ENCODE data around the gene DEGS2. TPM values are rescaled to one million over a fixed set of nuclear protein-coding genes. Genes with fewer than 3 reads are reported as not detected.

DEGS2 gene
- total RNA-seq, 1 experiment from 2014 or later: 5.1 TPM

DNA sequence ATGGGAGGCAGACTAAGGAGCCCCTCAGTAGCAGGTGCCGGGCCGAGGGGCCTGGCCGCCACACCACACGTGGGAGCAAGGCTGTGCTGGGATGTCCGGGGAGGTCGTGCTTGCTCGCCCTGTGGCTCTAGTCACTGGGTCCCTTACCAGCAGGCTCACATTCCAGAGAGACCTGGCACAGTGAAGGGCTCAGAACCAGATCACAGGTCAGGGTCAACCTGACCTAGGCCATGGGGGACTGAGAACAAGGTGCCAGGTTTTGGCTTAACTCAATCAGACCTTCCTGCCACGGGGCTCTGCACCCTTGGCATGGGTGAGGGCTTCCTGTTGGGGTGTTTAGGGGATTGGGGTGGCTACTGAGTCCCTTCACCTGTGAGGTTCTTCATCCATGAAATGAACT is 22.3 kb downstream of the DEGS2 start:
- Mint-ChIP-seq H3K9me3 (ENCODE audit: unreplicated experiment) (no peaks in the 10 kb centered on the region), H3K36me3 (ENCODE audit: insufficient read depth, unreplicated experiment) (no peaks in the 10 kb centered on the region), H3K4me3 (ENCODE audit: unreplicated experiment) (no peak overlapping the region), H3K27ac (ENCODE audit: unreplicated experiment) (no peak overlapping the region), H3K27me3 (ENCODE audit: insufficient read depth, unreplicated experiment) (no peaks in the 10 kb centered on the region), H3K4me1 (ENCODE audit: low read depth, unreplicated experiment) (no peaks in the 10 kb centered on the region)
- CTCF ChIA-PET: no interaction called here
- Histone ChIP-seq H3K36me3 (ENCODE audit: control insufficient read depth, insufficient read depth, low read length) (no peaks in the 10 kb centered on the region), H3K27me3 (replicated peaks; ENCODE audit: control insufficient read depth, insufficient read depth, low read length) (no peaks in the 10 kb centered on the region), H3K9me3 (no peaks in the 10 kb centered on the region), H3K4me1 (no peaks in the 10 kb centered on the region; the same call in 1 of the 2 replicates), H3K4me3 (ENCODE audit: low read depth, low read length) (no peak overlapping the region)
- TF ChIP-seq CTCF (IDR thresholded peaks at IDR 0.05; ENCODE audit: insufficient read depth in 1 of 2, low read depth in 1 of 2, low read length in 1 of 2, severe bottlenecking in 1 of 2, unreplicated experiment in 1 of 2): no peak
- POLR2A ChIA-PET: no interaction called here
- intact Hi-C loops (cut with micrococcal nuclease; ENCODE audit: unreplicated experiment): no loop called here
- no peak for DNase-seq
- BruUV-seq (replicated peaks): no TSS peak

GRCh38 chr14:100135784-100136183 is 23.7 kb downstream of the DEGS2 start:
- DNase-seq: no peak
- Histone ChIP-seq H3K27me3 (replicated peaks; ENCODE audit: control insufficient read depth, insufficient read depth, low read length) (no peaks in the 10 kb centered on the region), H3K9me3 (no peaks in the 10 kb centered on the region), H3K36me3 (ENCODE audit: control insufficient read depth, insufficient read depth, low read length) (no peaks in the 10 kb centered on the region), H3K4me1 (peaks cover 12% of the 10 kb centered on the region), H3K4me3 (ENCODE audit: low read depth, low read length) (no peak overlapping the region)
- ChIA-PET CTCF (no interaction called here), POLR2A (no interaction called here)
- intact Hi-C loops (cut with micrococcal nuclease; ENCODE audit: unreplicated experiment): no loop called here
- peaks cover 3% of the 10 kb centered on the region for H3K36me3 Mint-ChIP-seq (ENCODE audit: insufficient read depth, unreplicated experiment)
- no peaks in the 10 kb centered on the region for H3K9me3 Mint-ChIP-seq (ENCODE audit: unreplicated experiment)
- H3K27ac Mint-ChIP-seq (ENCODE audit: unreplicated experiment): no peak overlapping the region
- H3K4me3 Mint-ChIP-seq (ENCODE audit: unreplicated experiment): no peak overlapping the region
- no TSS peak for BruUV-seq (replicated peaks)
- no peak for TF ChIP-seq CTCF (IDR thresholded peaks at IDR 0.05; ENCODE audit: insufficient read depth in 1 of 2, low read depth in 1 of 2, low read length in 1 of 2, severe bottlenecking in 1 of 2, unreplicated experiment in 1 of 2)
- H3K27me3 Mint-ChIP-seq (ENCODE audit: insufficient read depth, unreplicated experiment): no peaks in the 10 kb centered on the region
- peaks cover 10% of the 10 kb centered on the region for H3K4me1 Mint-ChIP-seq (ENCODE audit: low read depth, unreplicated experiment)

DNA sequence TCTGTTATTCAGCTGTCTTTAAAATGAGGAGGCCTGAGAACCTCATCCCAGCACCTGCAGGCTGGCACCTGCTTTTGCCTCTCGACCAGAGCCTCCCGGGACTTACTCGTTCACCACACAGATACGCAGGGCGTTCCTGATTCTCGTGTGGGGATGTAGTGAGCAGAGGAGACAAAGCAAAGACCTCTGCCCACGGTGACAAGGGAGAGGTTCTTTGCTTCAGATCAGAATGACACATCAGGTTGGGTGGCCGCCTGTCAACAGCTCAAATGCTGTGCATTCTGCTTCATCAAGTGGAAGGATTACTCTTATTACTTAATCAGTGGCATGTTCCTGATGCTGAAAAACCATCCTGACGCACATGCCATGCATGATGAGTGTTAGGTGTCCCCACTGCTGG is 24.4 kb downstream of the DEGS2 start:
- ChIA-PET CTCF (no interaction called here), POLR2A (no interaction called here)
- intact Hi-C loops (cut with micrococcal nuclease; ENCODE audit: unreplicated experiment): no loop called here
- Mint-ChIP-seq H3K9me3 (ENCODE audit: unreplicated experiment) (no peaks in the 10 kb centered on the region), H3K27me3 (ENCODE audit: insufficient read depth, unreplicated experiment) (no peaks in the 10 kb centered on the region), H3K4me1 (ENCODE audit: low read depth, unreplicated experiment) (peaks cover 14% of the 10 kb centered on the region), H3K36me3 (ENCODE audit: insufficient read depth, unreplicated experiment) (peaks cover 6% of the 10 kb centered on the region), H3K27ac (ENCODE audit: unreplicated experiment) (no peak overlapping the region), H3K4me3 (ENCODE audit: unreplicated experiment) (no peak overlapping the region)
- H3K9me3 ChIP-seq: no peaks in the 10 kb centered on the region
- no TSS peak for BruUV-seq (replicated peaks)
- no peaks in the 10 kb centered on the region for H3K27me3 ChIP-seq (replicated peaks; ENCODE audit: control insufficient read depth, insufficient read depth, low read length)
- H3K36me3 ChIP-seq (ENCODE audit: control insufficient read depth, insufficient read depth, low read length): no peaks in the 10 kb centered on the region
- H3K4me1 ChIP-seq: peaks cover 15% of the 10 kb centered on the region
- no peak for DNase-seq
- no peak overlapping the region for H3K4me3 ChIP-seq (ENCODE audit: low read depth, low read length)
- TF ChIP-seq CTCF (IDR thresholded peaks at IDR 0.05; ENCODE audit: insufficient read depth in 1 of 2, low read depth in 1 of 2, low read length in 1 of 2, severe bottlenecking in 1 of 2, unreplicated experiment in 1 of 2): no peak
